MV-4-11 (cell line): ENCODE data around the gene ZNF687.
A peak's percentile ranks its signal among the peaks of the same experiment; 100 is the strongest.

Source experiments
- DNase-seq: peaks from one replicate; lab custom pipeline; 2025; lab: John Stamatoyannopoulos, UW

Gene ZNF687, protein sequence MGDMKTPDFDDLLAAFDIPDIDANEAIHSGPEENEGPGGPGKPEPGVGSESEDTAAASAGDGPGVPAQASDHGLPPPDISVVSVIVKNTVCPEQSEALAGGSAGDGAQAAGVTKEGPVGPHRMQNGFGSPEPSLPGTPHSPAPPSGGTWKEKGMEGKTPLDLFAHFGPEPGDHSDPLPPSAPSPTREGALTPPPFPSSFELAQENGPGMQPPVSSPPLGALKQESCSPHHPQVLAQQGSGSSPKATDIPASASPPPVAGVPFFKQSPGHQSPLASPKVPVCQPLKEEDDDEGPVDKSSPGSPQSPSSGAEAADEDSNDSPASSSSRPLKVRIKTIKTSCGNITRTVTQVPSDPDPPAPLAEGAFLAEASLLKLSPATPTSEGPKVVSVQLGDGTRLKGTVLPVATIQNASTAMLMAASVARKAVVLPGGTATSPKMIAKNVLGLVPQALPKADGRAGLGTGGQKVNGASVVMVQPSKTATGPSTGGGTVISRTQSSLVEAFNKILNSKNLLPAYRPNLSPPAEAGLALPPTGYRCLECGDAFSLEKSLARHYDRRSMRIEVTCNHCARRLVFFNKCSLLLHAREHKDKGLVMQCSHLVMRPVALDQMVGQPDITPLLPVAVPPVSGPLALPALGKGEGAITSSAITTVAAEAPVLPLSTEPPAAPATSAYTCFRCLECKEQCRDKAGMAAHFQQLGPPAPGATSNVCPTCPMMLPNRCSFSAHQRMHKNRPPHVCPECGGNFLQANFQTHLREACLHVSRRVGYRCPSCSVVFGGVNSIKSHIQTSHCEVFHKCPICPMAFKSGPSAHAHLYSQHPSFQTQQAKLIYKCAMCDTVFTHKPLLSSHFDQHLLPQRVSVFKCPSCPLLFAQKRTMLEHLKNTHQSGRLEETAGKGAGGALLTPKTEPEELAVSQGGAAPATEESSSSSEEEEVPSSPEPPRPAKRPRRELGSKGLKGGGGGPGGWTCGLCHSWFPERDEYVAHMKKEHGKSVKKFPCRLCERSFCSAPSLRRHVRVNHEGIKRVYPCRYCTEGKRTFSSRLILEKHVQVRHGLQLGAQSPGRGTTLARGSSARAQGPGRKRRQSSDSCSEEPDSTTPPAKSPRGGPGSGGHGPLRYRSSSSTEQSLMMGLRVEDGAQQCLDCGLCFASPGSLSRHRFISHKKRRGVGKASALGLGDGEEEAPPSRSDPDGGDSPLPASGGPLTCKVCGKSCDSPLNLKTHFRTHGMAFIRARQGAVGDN

DNA sequence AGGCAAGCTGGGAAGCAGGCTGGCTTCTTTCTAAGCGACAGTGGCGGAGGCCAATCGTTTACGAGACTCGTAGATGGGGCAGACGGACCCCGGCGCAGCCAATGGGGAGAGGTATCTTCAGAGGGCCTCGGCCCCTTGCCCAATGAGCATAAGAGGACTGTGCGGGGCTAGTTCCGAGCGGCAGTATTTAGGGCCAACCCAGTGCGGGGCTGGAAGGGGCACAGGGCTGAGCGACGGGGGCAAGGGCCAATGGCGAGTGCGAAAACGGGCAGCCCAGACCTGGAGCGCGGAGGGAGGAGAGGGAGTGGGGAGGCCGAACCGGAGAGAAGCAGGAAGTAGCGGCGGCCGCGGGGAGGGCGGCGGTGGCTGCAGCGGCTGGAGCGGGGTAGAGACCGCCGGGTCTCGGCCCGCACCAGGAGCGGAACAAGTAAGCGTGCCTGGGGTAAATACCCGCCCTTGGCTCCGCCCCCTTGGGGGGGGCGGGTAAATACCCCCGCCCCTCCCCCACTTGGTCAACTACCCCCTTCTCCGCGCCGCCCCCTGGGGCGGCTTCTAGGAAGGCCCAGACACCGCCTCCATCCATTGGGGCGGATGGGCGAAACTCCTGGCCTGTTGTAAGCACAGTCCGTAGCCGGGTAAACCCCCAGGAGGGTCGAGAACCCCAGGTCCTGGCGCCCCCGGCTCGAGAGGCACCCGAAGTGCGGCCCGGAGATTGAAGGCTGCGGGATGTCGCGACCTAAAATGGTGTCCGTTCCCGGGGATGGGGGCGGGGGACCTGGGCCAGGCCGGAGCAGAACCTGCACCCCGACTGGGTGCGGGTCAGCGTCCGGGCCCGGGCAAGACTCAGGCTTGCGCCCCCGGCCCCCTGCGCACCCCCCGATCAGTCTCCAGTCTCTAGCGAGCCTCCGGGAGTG lies at the start of gene ZNF687:
Gene ZNF687 (plus strand): TSS at position 331 of the 914 bp plus-strand sequence. CDS start 3,993 bp downstream, outside the sequence.
- peak; percentile 100 for DNase-seq

DNA sequence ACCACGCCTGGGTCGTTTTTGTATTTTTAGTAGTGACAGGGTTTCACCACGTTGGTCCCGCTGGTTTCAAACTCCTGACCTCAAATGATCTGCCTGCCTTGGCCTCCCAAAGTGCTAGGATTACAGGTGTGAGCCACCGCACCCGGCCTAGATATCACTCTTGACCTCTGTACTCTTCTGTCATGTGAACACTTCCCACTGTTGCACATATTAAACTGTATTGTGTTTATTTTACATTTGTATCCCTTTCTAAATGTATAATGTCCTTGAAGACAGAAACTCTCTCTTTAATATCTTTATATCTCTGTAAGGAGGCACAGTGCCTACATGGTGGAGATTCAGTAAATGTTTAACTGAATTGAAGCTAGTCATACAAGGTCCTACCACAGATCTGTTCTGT lies 46.9 kb upstream of the ZNF687 start:
- no peak for DNase-seq

GRCh38 chr1:151237678-151238466 lies 44.2 kb upstream of the ZNF687 start:
- DNase-seq, result peak; percentile 73

DNA sequence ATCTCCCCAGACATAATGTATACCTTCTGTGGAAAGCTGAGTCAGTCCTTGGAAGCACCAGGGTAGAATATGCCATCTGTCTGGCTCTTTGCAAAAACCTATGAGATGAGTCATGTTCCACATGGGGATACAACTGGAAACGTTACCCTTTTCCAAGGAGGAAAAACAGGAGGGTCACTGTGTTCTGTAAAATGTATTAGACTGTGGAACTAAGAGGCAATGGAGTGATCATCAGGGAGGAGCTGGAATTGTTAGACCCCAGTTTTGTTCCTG lies 43.7 kb upstream of the ZNF687 start:
- no peak for DNase-seq

DNA sequence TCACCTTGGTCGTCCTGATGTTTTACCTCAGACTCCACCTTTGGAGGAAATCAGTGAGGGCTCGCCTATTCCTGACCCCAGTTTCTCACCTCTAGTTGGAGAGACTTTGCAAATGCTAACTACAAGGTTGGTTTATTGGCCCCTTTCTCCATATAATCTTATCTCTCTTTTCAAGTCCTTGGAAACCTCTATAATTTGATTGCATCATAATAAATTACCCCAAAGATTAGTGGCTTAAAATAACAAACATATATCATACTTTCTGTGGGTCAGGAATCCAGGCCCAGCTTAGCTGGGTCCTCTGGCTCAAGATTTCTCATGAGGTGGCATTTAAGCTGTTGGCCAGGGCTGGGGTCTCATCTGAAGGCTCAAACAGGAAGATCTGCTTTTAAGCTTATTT lies 39.7 kb upstream of the ZNF687 start:
- DNase-seq, result no peak

DNA sequence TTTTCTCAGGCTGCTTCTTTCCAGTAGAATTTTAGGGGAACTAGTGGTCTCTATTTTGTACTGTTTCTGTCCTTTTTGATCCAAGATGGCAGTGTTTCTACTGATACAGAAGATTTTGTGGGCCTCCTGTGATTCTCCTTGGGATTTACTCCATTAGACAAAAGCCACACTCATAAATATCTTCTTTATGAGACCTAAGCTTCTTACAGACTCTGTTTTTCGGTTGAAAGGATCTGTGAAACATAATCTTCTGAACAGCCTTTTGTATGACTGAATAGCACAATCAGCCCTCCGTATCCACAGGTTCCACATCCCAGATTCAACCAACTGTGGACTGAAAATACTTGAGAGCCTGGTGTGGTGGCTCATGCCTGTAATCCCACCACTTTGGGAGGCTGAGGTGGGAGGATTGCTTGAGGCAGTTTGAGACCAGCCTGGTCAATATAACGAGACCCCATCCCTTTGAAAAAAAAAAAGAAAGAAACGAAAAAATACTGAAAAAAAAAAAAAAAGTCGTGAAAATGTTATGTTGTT lies 38.3 kb upstream of the ZNF687 start:
- no peak for DNase-seq

- DNase-seq, result no peak
These were observed 35.3 kb upstream of the ZNF687 start for GRCh38 chr1:151246786-151247185.

DNA sequence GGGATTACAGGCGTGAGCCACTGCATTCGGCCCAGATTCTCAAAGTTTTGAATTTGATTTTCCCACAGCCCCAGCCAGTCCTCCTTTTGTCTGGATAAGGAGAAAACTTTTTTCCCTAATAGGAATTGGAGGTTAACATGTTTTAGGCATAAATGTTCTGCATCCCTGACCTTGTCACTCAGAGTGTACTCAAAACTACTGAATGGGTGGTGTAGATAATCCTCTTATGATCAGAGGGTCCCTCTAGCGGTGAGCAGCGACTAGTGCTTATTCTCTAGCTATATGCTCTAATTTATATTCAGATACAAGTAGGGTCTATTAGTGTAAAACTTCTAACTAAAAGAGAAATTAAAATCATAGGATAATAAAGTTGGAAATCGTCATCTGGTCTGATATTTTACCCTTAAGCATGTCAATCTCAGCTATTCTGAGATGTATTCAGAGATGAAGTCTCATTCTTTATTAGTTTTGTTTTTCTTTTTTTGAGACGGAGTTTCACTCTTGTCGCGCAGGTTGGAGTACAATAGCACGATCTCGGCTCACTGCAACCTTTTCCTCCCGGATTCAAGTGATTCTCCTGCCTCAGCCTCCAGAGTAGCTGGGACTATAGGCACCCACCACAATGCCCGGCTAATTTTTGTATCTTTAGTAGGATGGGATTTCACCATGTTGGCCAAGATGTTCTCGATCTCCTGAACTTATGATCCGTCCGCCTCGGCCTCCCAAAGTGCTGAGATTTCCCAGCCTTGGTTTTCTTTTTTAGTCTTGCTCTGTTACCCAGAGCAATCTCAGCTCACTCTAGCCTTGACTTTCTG lies 30.2 kb upstream of the ZNF687 start:
- DNase-seq, result peak; percentile 80

GRCh38 chr1:151254217-151255213 lies 27.6 kb upstream of the ZNF687 start, which contains the start of gene PSMD4:
TSS of gene PSMD4 (plus strand) at chr1:151254734. CDS start at chr1:151254783, 49 bp downstream.
- peak; percentile 97 for DNase-seq

DNA sequence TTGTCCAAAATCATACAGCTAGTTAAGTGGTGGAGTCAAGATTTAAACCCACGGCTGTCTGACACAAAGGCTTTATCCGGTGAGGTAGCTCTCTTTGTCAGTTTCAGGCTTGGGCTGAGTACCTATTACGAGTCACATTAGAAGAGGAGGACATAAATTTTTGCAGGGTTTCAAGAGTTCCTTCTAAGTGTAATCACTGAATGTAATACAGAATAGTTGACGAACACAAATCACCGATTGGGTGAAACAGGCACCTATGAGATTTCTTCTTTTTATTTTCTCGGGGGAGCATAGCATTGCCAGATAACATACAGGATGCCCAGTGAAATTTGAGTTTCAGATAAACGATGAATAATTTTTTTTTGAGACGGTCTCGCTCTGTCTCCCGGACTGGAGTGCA lies 26.7 kb upstream of the ZNF687 start:
- DNase-seq, result no peak

GRCh38 chr1:151259351-151259750 lies 22.7 kb upstream of the ZNF687 start:
- no peak for DNase-seq

DNA sequence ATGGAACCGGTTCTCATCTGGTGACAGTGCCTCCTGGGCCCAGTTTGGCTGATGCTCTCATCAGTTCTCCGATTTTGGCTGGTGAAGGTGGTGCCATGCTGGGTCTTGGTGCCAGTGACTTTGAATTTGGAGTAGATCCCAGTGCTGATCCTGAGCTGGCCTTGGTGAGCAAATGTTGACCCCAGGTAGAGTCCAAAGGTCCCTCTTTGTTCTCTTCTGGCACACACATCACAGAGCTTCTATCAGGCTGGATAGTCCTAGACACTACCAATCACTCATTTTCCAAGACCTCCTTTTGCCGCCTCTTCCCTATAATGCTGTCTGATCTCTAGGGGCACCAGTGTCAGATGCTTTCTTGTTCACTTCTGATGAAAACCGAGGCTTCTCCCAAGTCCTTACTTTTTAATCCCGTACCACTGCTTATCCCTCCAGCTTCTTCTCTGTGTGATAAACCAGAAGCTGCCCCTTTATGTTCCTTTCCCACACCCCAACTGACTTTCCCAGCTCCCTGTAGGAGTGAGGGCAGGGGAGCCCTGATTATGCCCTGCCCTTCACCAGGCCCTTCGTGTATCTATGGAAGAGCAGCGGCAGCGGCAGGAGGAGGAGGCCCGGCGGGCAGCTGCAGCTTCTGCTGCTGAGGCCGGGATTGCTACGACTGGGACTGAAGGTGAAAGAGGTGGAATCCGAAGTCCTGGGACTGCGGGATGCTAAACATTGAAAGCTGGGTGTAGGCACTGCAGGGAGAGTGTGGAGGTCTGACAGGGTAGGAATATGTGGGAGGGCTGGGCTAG lies 16.5 kb upstream of the ZNF687 start:
- no peak for DNase-seq

DNA sequence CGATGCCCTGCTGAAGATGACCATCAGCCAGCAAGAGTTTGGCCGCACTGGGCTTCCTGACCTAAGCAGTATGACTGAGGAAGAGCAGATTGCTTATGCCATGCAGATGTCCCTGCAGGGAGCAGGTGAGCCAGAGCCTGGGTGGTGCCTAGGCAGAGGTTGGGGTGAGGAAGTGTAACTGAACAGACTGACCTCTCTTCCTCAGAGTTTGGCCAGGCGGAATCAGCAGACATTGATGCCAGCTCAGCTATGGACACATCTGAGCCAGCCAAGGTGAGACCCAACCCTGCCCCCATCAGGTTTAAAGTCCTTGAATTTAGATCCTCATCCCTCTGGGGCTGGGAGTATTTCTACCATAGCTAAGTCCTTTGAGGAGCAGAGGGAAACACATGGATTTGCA lies 15.8 kb upstream of the ZNF687 start:
- DNase-seq, result no peak

- DNase-seq, result no peak
These were observed 15.3 kb upstream of the ZNF687 start for GRCh38 chr1:151266821-151267220.

GRCh38 chr1:151267760-151268159 lies 14.3 kb upstream of the ZNF687 start:
- DNase-seq, result no peak

- no peak for DNase-seq
These were observed 8.1 kb upstream of the ZNF687 start for GRCh38 chr1:151273924-151274466.

GRCh38 chr1:151275341-151275740 lies 6.8 kb upstream of the ZNF687 start:
- DNase-seq, result peak; percentile 35
